Globus pallidus (tissue), 1 donor: Measurements from ENCODE around the gene LRRC7.

ENCODE experiments used
- DNase-seq: peaks from one replicate; pipeline ENCODE4 v3.0.0-alpha.2; 2015; ENCODE audit warnings: low spot score

The LRRC7 gene

GRCh38 chr1:69776555-69776954 lies 208.8 kb downstream of the LRRC7 start:
- DNase-seq, result no peak

GRCh38 chr1:69777423-69777822 lies 209.7 kb downstream of the LRRC7 start:
- DNase-seq, result no peak

GRCh38 chr1:69777971-69778370 lies 210.2 kb downstream of the LRRC7 start:
- no peak for DNase-seq

GRCh38 chr1:69787151-69787550 lies 219.4 kb downstream of the LRRC7 start:
- no peak for DNase-seq

- DNase-seq, result no peak
These were observed 223.6 kb downstream of the LRRC7 start for GRCh38 chr1:69791311-69791710.

GRCh38 chr1:69794831-69795230 lies 227.1 kb downstream of the LRRC7 start:
- DNase-seq, result no peak

GRCh38 chr1:69814926-69815325 lies 247.2 kb downstream of the LRRC7 start:
- no peak for DNase-seq

- DNase-seq, result peak; percentile 14
These were observed 257.2 kb downstream of the LRRC7 start for GRCh38 chr1:69824932-69825331.

- DNase-seq, result no peak
These were observed 260.0 kb downstream of the LRRC7 start for GRCh38 chr1:69827732-69828131.

- DNase-seq, result no peak
These were observed 265.8 kb downstream of the LRRC7 start for GRCh38 chr1:69833536-69833935.

- DNase-seq, result no peak
These were observed 266.6 kb downstream of the LRRC7 start for GRCh38 chr1:69834336-69834735.

- DNase-seq, result no peak
These were observed 268.2 kb downstream of the LRRC7 start for GRCh38 chr1:69835955-69836354.

GRCh38 chr1:69836971-69837636 lies 269.4 kb downstream of the LRRC7 start:
- DNase-seq, result no peak

- no peak for DNase-seq
These were observed 274.6 kb downstream of the LRRC7 start for GRCh38 chr1:69842326-69842725.

- DNase-seq, result no peak
These were observed 277.9 kb downstream of the LRRC7 start for GRCh38 chr1:69845655-69846054.

- DNase-seq, result peak; percentile 38
These were observed 278.5 kb downstream of the LRRC7 start for GRCh38 chr1:69846267-69846666.

GRCh38 chr1:69847670-69848069 lies 279.9 kb downstream of the LRRC7 start:
- DNase-seq, result no peak

- DNase-seq, result no peak
These were observed 284.4 kb downstream of the LRRC7 start for GRCh38 chr1:69852151-69852550.

- no peak for DNase-seq
These were observed 285.0 kb downstream of the LRRC7 start for GRCh38 chr1:69852706-69853105.

- no peak for DNase-seq
These were observed 290.8 kb downstream of the LRRC7 start for GRCh38 chr1:69858534-69858933.

GRCh38 chr1:69861641-69862040 lies 293.9 kb downstream of the LRRC7 start:
- no peak for DNase-seq

GRCh38 chr1:69862906-69863305 lies 295.2 kb downstream of the LRRC7 start:
- no peak for DNase-seq

- DNase-seq, result no peak
These were observed 296.0 kb downstream of the LRRC7 start for GRCh38 chr1:69863704-69864103.

- no peak for DNase-seq
These were observed 303.7 kb downstream of the LRRC7 start for GRCh38 chr1:69871412-69871811.
